OCI-LY3 (cell line): ENCODE results near the gene CEP170B.

ENCODE experiments used
- EZH2phosphoT487 ChIP-seq: fragments of 200-600 bp; shearing (Covaris generic); IDR thresholded peaks from 2 replicates; pipeline ENCODE4 v1.6.1; 2018; ENCODE audit warnings: antibody characterized with exemption, mixed run types, low read depth
- TF ChIP-seq, protein P1 (sequence below): fragments of 200-600, 300-600 bp; sonication (generic); IDR thresholded peaks from 2 replicates; pipeline ENCODE4 v1.5.1; 2014; ENCODE audit warnings: antibody characterized with exemption, low read length, low read depth

DNA sequence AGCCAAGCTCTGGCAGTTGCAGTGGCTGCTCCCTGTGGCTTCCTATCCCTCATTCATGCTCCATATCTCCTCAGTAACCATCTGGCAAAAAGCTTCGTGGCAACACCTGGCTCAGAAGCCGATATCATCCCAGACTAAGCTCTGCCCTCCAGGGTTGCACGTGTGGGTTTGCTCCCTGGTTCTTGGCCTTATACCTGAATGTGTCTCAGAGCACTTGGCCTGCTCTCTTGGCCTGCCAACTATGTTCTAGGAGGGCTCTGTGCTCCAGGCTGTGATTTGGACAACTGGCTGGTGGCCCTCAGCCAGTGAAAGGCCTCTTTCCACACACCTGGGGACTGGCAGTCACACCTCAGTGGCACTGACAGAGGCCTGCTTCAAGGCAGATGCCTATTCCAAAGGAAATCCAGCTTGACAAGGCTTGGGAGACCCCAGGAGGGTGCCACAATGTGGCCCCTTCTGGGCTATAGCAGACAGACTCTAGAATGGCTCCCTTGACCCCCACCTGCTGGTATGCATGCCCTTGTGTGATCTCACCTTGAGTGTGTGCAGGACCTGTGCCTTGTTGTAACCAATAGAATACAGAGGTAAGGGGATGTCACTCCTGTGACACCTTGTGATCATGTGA, 70.1 kb downstream of the CEP170B start:
- TF ChIP-seq, protein P1, sequence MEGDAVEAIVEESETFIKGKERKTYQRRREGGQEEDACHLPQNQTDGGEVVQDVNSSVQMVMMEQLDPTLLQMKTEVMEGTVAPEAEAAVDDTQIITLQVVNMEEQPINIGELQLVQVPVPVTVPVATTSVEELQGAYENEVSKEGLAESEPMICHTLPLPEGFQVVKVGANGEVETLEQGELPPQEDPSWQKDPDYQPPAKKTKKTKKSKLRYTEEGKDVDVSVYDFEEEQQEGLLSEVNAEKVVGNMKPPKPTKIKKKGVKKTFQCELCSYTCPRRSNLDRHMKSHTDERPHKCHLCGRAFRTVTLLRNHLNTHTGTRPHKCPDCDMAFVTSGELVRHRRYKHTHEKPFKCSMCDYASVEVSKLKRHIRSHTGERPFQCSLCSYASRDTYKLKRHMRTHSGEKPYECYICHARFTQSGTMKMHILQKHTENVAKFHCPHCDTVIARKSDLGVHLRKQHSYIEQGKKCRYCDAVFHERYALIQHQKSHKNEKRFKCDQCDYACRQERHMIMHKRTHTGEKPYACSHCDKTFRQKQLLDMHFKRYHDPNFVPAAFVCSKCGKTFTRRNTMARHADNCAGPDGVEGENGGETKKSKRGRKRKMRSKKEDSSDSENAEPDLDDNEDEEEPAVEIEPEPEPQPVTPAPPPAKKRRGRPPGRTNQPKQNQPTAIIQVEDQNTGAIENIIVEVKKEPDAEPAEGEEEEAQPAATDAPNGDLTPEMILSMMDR = no peak
- TF ChIP-seq EZH2phosphoT487 = no peak
